Panc1 (cell line): Measurements from ENCODE around the gene IL16.

Experiments used
- CTCF ChIP-seq: fragments of 450-650 bp; IDR thresholded peaks from 2 replicates; pipeline ENCODE4 v1.5.1; 2017; ENCODE audit warnings: mild to moderate bottlenecking
- POLR2AphosphoS5 ChIP-seq: IDR thresholded peaks from 2 replicates; pipeline ENCODE4 v1.6.1; 2012; ENCODE audit warnings: mild to moderate bottlenecking, low read depth, low read length, moderate library complexity
- REST ChIP-seq, 2 experiments: IDR thresholded peaks; 2 replicates each; pipeline ENCODE4 v1.6.1; 2011 to 2012; ENCODE audit warnings: low read depth in 2 of 2, control low read depth in 1 of 2, low read length in 1 of 2, mild to moderate bottlenecking in 1 of 2, moderate library complexity in 1 of 2; ENCODE audit not compliant: insufficient read depth in 1 of 2
- TCF7L2 ChIP-seq: IDR thresholded peaks from 2 replicates; pipeline ENCODE4 v1.6.1; 2011; ENCODE audit warnings: mild to moderate bottlenecking, low read depth, low read length, inconsistent platforms

DNA sequence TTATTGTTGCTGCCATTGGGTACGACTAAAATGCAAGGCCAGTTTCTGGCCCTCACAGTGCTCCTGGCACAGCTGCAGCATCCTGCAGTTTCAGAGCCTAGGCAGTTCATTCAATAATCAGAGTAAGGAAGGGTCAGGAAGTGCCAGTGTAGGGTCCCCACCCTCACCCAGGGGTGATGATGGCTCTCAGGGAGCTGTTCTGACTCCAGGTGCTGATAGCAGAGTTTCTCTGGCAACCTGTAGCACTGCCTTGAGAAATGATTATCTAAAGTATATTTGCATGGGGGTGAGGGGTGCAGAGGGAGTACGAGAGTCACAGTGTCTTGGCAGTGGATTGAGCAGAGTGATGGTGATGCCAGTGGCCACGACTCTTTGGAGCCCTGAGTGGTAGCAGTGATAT lies 15.5 kb upstream of the IL16 start:
- TF ChIP-seq CTCF = no peak
- no peak for TF ChIP-seq POLR2AphosphoS5
- TF ChIP-seq TCF7L2 = no peak
- no peak for TF ChIP-seq REST (IDR thresholded peaks at IDR 0.05; ENCODE audit: insufficient read depth in 1 of 2, low read depth in 2 of 2, low read length in 1 of 2)
